HEK293T (cell line): ENCODE measurements around the gene KRTAP10-12.

Experiments used
- BHLHE40 ChIP-seq: fragments of 450-650 bp; IDR thresholded peaks from 2 replicates; pipeline ENCODE4 v1.6.1; 2016; ENCODE audit warnings: mild to moderate bottlenecking, moderate library complexity, borderline replicate concordance
- FOXM1 ChIP-seq: fragments of 450-650 bp; IDR thresholded peaks from 2 replicates; pipeline ENCODE4 v1.6.1; 2017; ENCODE audit warnings: mild to moderate bottlenecking, borderline replicate concordance
- TARDBP ChIP-seq: fragments of 450-650 bp; IDR thresholded peaks from 2 replicates; pipeline ENCODE4 v1.6.1; 2016

DNA sequence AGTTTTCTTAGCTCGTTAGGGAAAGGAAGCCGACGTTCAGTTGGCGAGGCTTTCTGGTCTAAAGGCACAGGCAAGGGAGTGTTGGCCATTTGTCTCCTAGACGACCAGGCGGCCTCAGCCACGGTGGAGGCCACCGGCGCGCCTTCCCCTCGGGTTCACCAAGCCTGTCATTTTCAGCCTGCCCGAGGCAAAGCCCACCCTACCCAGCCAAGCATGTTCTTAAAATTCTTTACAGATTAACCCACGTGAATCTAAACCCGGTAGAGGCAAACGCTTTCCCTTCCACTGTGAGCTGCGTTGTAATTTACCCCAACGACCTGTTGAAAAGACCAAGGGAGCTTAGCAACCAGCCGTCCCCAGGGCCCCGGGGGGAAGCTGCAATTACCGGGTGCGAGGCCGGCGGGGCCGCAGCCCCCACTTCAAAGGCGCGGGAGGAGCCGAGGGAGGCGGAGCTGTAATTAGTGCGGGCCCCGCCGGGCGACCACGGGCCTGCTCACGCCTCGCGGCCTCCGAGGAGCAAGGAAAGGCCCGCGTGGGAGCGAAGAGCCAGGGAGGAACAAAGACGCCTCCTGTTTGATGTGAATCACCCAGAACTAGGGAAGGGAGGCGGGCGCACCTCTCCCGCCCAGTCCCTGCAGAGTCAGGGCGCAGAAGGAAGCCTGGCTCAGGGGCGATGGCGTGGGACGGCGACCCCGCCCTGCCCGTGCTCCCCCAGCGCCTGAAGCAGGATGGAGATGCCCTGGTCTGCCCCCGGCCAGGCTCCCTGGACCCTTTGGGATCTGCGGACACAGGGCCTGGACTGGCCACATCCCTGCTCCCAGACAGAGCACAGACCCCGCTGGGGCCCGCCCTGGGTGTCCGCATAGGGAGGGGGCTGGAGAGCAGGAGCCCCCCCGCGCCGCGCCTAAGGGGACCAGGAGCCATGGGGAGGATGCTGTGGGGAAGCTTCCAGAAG is 26.5 kb downstream of the KRTAP10-12 start:
- TF ChIP-seq FOXM1 = no peak
- no peak for TF ChIP-seq TARDBP
- no peak for TF ChIP-seq BHLHE40
